Nephron progenitor cell (in vitro differentiated cells): ENCODE results near the gene MYO7A.
A peak's percentile ranks its signal among the peaks of the same experiment; 100 is the strongest.

Experiments
- DNase-seq: peaks from one replicate; pipeline ENCODE4 v3.0.0; 2021
- H3K27ac Mint-ChIP-seq: 2 replicates; pipeline ENCODE4 v1.8.0; 2021; ENCODE audit warnings: mild to moderate bottlenecking, moderate library complexity, mixed read lengths
- H3K27me3 Mint-ChIP-seq: 2 replicates; pipeline ENCODE4 v1.8.0; 2021; ENCODE audit warnings: mild to moderate bottlenecking, low read depth, mixed read lengths; ENCODE audit not compliant: poor library complexity
- H3K36me3 Mint-ChIP-seq: 2 replicates; pipeline ENCODE4 v1.8.0; 2021; ENCODE audit warnings: low read depth, mixed read lengths
- H3K4me1 Mint-ChIP-seq: 2 replicates; pipeline ENCODE4 v1.8.0; 2021; ENCODE audit warnings: mixed read lengths
- H3K4me3 Mint-ChIP-seq: 2 replicates; pipeline ENCODE4 v1.8.0; 2021; ENCODE audit warnings: mild to moderate bottlenecking, moderate library complexity, mixed read lengths
- H3K9me3 Mint-ChIP-seq: 2 replicates; pipeline ENCODE4 v1.8.0; 2021; ENCODE audit warnings: mild to moderate bottlenecking, moderate library complexity, mixed read lengths
- TF ChIP-seq, protein P1 (sequence below): fragments of 200-600 bp; sonication (generic); IDR thresholded peaks from 2 replicates; pipeline ENCODE4 v1.5.0; 2021; ENCODE audit warnings: antibody characterized with exemption

The MYO7A gene

DNA sequence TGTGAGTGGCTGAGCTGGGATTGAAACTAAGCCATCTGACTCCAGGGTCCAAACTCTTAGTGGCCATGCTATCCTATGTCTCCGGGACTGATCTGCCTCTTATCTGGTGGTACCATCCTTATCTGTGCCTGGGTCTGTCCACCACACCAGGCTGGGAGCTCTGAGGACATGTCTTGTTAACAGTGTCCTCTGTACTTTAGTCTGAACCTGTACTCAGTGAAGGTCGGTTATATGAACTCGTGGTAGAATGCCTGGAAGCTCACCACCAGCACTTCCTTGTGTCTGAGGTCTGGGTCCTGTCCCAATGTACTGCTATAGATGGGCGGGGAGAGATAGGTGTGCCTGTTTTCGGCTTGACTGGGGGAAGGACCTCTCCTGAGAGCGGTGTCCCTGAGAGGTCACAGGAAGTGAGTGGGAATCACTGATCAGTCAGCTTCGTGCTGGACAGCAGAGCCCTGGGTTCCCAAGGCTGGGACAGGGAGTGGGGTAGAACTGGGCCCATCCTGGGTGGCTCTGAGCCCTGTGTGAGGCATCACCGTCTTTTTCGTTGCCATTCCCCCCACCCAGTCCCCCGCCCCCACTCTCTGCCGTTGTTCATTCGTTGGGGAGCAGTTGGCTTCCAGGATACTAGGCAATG is 8.9 kb downstream of the MYO7A start:
- no peaks in the 10 kb centered on the region for H3K36me3 Mint-ChIP-seq
- TF ChIP-seq, protein P1, sequence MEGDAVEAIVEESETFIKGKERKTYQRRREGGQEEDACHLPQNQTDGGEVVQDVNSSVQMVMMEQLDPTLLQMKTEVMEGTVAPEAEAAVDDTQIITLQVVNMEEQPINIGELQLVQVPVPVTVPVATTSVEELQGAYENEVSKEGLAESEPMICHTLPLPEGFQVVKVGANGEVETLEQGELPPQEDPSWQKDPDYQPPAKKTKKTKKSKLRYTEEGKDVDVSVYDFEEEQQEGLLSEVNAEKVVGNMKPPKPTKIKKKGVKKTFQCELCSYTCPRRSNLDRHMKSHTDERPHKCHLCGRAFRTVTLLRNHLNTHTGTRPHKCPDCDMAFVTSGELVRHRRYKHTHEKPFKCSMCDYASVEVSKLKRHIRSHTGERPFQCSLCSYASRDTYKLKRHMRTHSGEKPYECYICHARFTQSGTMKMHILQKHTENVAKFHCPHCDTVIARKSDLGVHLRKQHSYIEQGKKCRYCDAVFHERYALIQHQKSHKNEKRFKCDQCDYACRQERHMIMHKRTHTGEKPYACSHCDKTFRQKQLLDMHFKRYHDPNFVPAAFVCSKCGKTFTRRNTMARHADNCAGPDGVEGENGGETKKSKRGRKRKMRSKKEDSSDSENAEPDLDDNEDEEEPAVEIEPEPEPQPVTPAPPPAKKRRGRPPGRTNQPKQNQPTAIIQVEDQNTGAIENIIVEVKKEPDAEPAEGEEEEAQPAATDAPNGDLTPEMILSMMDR, result no peak

DNA sequence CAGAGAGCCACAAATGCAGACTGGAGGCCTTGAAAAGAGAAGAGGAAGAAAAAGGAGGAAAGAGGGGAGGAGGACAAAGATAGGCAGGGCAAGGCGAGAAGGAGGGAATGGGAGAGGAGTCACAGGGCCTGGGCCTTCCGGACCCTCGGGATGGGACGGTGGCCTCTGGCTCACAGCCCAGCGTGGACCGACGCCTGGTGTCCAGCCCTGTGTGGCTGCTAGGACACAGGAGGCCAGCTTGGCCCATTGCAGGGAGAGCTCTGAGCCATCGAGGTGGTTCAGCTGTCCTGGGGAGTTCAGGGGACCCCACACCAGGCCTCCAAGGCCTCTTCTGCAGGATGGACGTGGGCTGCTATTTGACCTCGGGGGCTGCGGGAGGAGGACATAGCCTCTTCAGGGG is 9.4 kb downstream of the MYO7A start:
- no peak overlapping the region for H3K4me3 Mint-ChIP-seq
- no peak for DNase-seq

More for the DNA sequence above, 8.9 kb downstream of the MYO7A start:
- Mint-ChIP-seq H3K27ac (peak overlapping the region; percentile 36), H3K4me3 (no peak overlapping the region), H3K9me3 (no peaks in the 10 kb centered on the region), H3K27me3 (peaks cover 3% of the 10 kb centered on the region), H3K4me1 (peaks cover 49% of the 10 kb centered on the region)
- no peak for DNase-seq

DNA sequence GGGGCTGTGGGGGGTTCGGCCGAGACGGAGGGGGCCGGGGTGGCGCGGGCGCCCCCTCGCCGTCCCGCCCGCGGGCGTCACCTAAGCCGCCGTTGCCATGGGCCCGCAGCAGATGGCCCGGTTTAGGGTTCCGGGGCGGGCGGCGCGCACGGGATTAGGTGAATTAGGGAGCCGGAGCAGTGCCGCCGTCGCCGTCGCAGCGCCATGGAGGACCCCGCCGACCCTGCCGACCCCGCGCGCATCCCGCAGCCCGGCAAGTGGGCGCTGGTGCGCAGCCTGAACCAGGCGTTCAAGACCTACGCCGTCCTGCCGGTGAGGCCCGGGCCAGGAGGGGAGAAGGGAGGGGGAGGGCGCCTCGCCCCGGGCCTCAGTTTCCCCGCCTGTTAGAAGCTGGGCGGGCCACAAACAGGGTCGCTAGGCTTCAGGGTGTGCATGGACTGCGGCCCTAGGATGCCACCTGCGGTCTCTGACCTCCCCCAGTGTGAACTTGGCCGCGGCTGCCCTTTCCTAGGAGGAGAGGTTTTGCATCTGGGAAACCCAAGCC is 10.1 kb downstream of the MYO7A start:
- H3K9me3 Mint-ChIP-seq, result no peaks in the 10 kb centered on the region
- H3K36me3 Mint-ChIP-seq, result no peaks in the 10 kb centered on the region
- TF ChIP-seq, protein P1, result no peak
- H3K27ac Mint-ChIP-seq, result no peak overlapping the region
- H3K27me3 Mint-ChIP-seq, result peaks cover 3% of the 10 kb centered on the region
- H3K4me1 Mint-ChIP-seq, result peaks cover 53% of the 10 kb centered on the region
- H3K4me3 Mint-ChIP-seq, result no peak overlapping the region
- no peak for DNase-seq

More for the DNA sequence above, 9.4 kb downstream of the MYO7A start:
- TF ChIP-seq, protein P1, result no peak
- Mint-ChIP-seq H3K27ac (peak overlapping the region; percentile 36), H3K9me3 (no peaks in the 10 kb centered on the region), H3K4me1 (peaks cover 49% of the 10 kb centered on the region), H3K27me3 (peaks cover 3% of the 10 kb centered on the region), H3K36me3 (no peaks in the 10 kb centered on the region)

DNA sequence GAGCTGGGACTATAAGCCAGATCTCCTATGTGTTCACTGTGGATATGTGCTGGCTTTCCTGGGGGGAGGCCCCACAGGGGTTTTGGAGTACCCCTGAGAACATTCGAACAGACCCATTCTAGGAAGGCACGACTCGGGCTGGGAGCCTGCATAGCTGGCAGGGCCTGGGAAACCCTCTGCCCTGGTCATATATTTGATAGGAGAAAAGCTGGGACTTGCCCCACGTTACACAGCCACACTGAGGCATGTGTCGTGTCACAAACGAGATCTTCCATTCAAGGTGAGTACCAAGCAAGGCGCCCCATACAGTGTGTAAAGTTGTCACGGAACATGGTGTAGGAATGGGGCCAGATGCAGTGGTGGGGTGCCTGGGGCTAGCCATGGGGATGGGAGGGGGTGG is 11.2 kb downstream of the MYO7A start:
- H3K4me3 Mint-ChIP-seq, result no peak overlapping the region
- H3K4me1 Mint-ChIP-seq, result peaks cover 62% of the 10 kb centered on the region
- H3K27ac Mint-ChIP-seq, result no peak overlapping the region
- no peaks in the 10 kb centered on the region for H3K9me3 Mint-ChIP-seq
- no peaks in the 10 kb centered on the region for H3K36me3 Mint-ChIP-seq
- H3K27me3 Mint-ChIP-seq, result peaks cover 3% of the 10 kb centered on the region
- TF ChIP-seq, protein P1, result no peak
- DNase-seq, result no peak

DNA sequence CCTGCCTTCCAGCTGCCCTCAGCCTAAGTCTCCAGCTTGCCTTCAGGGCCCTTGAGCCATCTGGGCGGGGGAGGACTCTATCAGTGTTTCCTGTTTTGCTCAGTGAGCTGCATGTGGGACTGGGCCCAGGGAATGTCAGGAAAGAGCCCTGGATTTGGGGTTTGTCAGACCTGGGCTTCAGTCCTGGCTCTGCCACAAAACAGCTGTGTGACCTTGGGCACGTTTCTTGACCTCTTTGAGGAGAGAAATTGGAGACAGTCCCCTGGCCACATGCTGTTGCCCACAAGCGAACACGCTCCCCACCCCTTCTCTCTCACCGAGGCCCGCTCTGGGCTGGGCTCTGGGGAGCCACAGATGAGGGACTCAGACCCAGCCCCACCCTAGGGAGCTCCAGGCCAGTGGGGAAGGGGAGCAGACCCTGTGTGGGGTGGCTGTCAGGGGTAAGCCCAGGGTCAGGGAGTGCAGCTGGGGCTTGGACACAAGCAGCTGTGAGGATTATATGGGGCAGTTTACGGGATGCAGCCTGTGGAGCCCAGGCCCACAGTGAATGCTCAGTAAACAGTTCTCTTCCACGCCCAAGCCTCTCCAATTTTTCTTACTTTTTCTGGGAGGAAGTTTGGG is 12.3 kb downstream of the MYO7A start:
- peak; percentile 39 for DNase-seq
- H3K9me3 Mint-ChIP-seq, result no peaks in the 10 kb centered on the region
- peaks cover 70% of the 10 kb centered on the region for H3K4me1 Mint-ChIP-seq
- TF ChIP-seq, protein P1, result no peak
- H3K36me3 Mint-ChIP-seq, result no peaks in the 10 kb centered on the region
- peaks cover 8% of the 10 kb centered on the region for H3K27me3 Mint-ChIP-seq
- no peak overlapping the region for H3K4me3 Mint-ChIP-seq
- H3K27ac Mint-ChIP-seq, result peak overlapping the region; percentile 29
